Activated naive CD8-positive, alpha-beta T cell treated with anti-CD3 and anti-CD28 coated beads, Interleukin-2, amount 10 ng/mL, durations not matched to agents 7 days and 5 days (primary cell): ENCODE results near the gene PLCD4. TPM values are rescaled to one million over a fixed set of nuclear protein-coding genes. Genes with fewer than 3 reads are reported as not detected.

Source experiments
- ATAC-seq: fragments of 150-1000 bp; cut with Tn5 transposase; one replicate; pipeline ENCODE4 v1.10.0; 2021; ENCODE audit warnings: low read depth, moderate library complexity
- POLR2A ChIA-PET: fragments of 350-600 bp; sonication (Branson Sonifier 250); formaldehyde crosslinking; loops from one replicate; lab custom pipeline; 2021; ENCODE audit warnings: antibody characterized with exemption; lab: Charles Lee
- DNase-seq: peaks from one replicate; pipeline ENCODE4 v3.0.0; 2021
- H3K27ac Mint-ChIP-seq: one replicate; pipeline ENCODE4 v1.8.0; 2022; ENCODE audit warnings: mild to moderate bottlenecking, mixed read lengths
- H3K27me3 Mint-ChIP-seq: one replicate; pipeline ENCODE4 v1.8.0; 2022; ENCODE audit warnings: mild to moderate bottlenecking, moderate library complexity, mixed read lengths
- H3K36me3 Mint-ChIP-seq: one replicate; pipeline ENCODE4 v1.8.0; 2021; ENCODE audit warnings: mild to moderate bottlenecking, mixed read lengths
- H3K4me1 Mint-ChIP-seq: one replicate; pipeline ENCODE4 v1.8.0; 2021; ENCODE audit warnings: mixed read lengths
- H3K4me3 Mint-ChIP-seq: one replicate; pipeline ENCODE4 v1.8.0; 2022; ENCODE audit warnings: mild to moderate bottlenecking, moderate library complexity, mixed read lengths
- H3K9me3 Mint-ChIP-seq: one replicate; pipeline ENCODE4 v1.8.0; 2021; ENCODE audit warnings: mixed read lengths
- total RNA-seq, 2 experiments: library from RNA; stranded (reverse); gene quantifications; one replicate each; pipeline ENCODE4 v1.2.3, GENCODE V29; 2021

PLCD4 gene
- total RNA-seq, 2 experiments from 2014 or later, result 0.54 to 0.64 TPM

DNA sequence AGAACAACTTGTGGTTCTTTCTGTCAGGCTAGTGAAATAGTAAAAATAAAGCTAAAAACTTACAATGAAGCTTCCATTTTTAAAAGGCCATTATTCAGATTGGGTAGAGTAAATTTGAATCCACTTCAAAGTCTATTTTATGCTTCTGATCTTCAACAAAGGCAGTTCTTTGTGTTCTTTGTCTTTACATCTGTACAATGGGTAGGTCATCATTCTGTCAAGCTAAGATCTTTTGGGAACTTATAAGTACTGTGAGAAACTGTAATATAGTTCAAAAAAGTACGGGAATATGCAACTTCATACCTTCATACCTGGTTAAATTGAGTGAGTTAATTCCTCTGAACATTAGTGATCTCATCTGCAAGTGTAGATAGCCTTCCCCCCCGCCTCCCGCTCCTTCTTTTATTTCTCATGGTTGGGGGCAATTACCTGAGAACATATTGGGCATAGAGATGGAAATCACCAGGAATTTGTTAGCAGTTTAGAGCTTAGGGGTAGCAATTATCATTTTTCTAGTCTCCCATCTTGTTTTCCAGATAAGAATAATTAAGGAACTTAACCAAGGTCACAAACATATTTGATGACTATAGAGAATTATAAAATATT, 29.3 kb upstream of the PLCD4 start:
- Mint-ChIP-seq H3K4me3 (no peak overlapping the region), H3K27me3 (no peaks in the 10 kb centered on the region), H3K36me3 (peaks cover 17% of the 10 kb centered on the region), H3K9me3 (no peaks in the 10 kb centered on the region), H3K4me1 (peaks cover 17% of the 10 kb centered on the region), H3K27ac (no peak overlapping the region)
- DNase-seq (no peak), ATAC-seq (no peak)
- POLR2A ChIA-PET, result no interaction called here

GRCh38 chr2:218582076-218582475, 25.6 kb upstream of the PLCD4 start:
- DNase-seq (no peak), ATAC-seq (peak; percentile 94)
- Mint-ChIP-seq H3K4me1 (peaks cover 14% of the 10 kb centered on the region), H3K9me3 (no peaks in the 10 kb centered on the region), H3K27ac (peak overlapping the region; percentile 73), H3K27me3 (no peaks in the 10 kb centered on the region), H3K4me3 (peak overlapping the region; percentile 25), H3K36me3 (peaks cover 28% of the 10 kb centered on the region)
- POLR2A ChIA-PET, result no interaction called here

GRCh38 chr2:218583983-218584850, 23.5 kb upstream of the PLCD4 start:
- no peak for DNase-seq
- H3K27ac Mint-ChIP-seq, result no peak overlapping the region
- no peak for ATAC-seq
- no peak overlapping the region for H3K4me3 Mint-ChIP-seq
- POLR2A ChIA-PET, result no interaction called here
- no peaks in the 10 kb centered on the region for H3K9me3 Mint-ChIP-seq
- H3K36me3 Mint-ChIP-seq, result peaks cover 36% of the 10 kb centered on the region
- H3K4me1 Mint-ChIP-seq, result peaks cover 10% of the 10 kb centered on the region
- no peaks in the 10 kb centered on the region for H3K27me3 Mint-ChIP-seq

DNA sequence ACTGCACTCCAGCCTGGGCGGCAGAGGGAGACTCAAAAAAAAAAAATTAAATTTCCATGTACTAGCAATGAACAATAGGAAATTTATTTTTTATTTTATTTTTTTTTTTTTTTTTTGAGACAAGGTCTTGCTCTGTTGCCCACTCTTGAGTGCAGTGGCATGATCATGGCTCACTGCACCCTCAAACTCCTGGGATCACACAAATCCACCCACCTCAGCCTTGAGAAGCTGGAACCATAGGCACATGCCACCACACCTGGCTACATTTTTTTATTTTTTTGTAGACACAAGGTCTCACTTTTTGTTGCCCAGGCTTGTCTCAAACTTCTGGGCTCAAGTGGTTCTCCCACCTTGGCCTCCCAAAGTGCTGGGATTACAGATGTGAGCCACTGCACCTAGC, 22.2 kb upstream of the PLCD4 start:
- Mint-ChIP-seq H3K27ac (no peak overlapping the region), H3K27me3 (no peaks in the 10 kb centered on the region), H3K4me3 (no peak overlapping the region), H3K9me3 (no peaks in the 10 kb centered on the region), H3K4me1 (peaks cover 8% of the 10 kb centered on the region), H3K36me3 (peaks cover 35% of the 10 kb centered on the region)
- POLR2A ChIA-PET, result no interaction called here
- DNase-seq (no peak), ATAC-seq (no peak)

DNA sequence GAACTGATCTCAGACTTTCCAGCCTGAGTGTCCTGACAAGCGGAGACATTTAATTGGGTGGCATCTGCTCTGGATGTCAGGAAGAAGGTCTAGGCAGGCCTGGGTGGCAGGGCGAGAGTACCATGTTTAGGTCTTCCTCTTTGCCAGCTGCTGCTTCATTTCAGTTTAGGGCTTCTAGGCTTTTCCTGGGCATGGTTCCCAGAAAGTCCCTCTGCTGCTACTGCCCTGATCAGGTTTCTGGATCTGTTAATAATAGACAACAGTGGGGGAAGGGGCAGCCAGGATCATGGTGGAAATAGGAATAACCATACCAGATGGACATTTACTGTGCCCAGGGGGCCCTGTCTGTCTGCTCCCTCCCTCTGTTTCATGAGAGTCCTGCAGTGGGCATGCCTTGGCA, 2.3 kb upstream of the PLCD4 start:
- Mint-ChIP-seq H3K27ac (no peak overlapping the region), H3K9me3 (no peaks in the 10 kb centered on the region), H3K36me3 (no peaks in the 10 kb centered on the region), H3K27me3 (peaks cover 19% of the 10 kb centered on the region), H3K4me3 (no peak overlapping the region), H3K4me1 (no peaks in the 10 kb centered on the region)
- ATAC-seq (no peak), DNase-seq (no peak)
- POLR2A ChIA-PET, result no interaction called here

DNA sequence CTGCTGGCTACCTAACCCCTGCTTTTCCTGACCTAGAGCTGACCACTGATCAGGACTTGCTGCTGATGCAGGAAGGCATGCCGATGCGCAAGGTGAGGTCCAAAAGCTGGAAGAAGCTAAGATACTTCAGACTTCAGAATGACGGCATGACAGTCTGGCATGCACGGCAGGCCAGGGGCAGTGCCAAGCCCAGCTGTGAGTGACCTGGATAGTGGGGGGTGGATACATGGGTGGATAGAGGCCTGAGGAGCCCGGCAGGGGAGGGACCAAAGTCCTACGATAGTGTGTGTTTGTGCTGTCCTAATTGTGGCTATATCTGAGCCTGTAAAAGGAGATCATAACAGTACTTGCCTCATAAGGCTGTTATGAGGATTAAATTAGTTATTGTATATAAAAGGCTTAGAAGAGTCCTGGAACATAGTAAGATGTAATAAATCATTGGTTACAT, 8.2 kb downstream of the PLCD4 start:
- Mint-ChIP-seq H3K9me3 (no peaks in the 10 kb centered on the region), H3K36me3 (no peaks in the 10 kb centered on the region), H3K27ac (no peak overlapping the region), H3K4me3 (no peak overlapping the region), H3K4me1 (no peaks in the 10 kb centered on the region), H3K27me3 (peaks cover 15% of the 10 kb centered on the region)
- no peak for DNase-seq
- POLR2A ChIA-PET, result no interaction called here
- no peak for ATAC-seq

DNA sequence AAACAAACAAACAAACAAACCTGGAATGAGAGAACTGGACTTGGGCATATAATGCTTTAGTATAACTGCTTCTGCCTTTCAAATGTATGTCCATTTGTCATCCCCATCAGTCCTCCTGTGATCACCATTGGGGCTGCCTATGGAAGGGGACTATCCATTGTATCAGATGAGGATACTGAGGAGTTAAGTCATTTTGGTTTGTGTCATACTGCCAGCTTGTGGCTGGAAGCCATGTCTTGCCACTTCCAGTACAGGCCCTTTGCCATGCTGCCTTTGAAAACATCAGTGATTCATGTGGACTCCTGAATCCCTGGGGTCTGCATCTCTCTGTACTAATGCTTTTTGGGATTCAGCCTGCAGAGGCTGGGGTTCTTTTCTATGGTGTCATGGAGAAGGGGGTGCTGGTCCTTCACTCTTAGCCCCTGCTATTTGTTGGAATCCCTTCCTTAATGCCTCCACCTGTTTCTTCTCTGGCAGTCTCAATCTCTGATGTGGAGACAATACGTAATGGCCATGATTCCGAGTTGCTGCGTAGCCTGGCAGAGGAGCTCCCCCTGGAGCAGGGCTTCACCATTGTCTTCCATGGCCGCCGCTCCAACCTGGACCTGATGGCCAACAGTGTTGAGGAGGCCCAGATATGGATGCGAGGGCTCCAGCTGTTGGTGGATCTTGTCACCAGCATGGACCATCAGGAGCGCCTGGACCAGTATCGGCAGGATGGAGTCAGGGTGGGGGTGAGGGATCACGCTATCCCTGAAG, 10.6 kb downstream of the PLCD4 start:
- Mint-ChIP-seq H3K27me3 (peaks cover 11% of the 10 kb centered on the region), H3K4me1 (no peaks in the 10 kb centered on the region), H3K27ac (no peak overlapping the region), H3K36me3 (no peaks in the 10 kb centered on the region), H3K9me3 (no peaks in the 10 kb centered on the region), H3K4me3 (no peak overlapping the region)
- POLR2A ChIA-PET, result no interaction called here
- DNase-seq (no peak), ATAC-seq (no peak)

DNA sequence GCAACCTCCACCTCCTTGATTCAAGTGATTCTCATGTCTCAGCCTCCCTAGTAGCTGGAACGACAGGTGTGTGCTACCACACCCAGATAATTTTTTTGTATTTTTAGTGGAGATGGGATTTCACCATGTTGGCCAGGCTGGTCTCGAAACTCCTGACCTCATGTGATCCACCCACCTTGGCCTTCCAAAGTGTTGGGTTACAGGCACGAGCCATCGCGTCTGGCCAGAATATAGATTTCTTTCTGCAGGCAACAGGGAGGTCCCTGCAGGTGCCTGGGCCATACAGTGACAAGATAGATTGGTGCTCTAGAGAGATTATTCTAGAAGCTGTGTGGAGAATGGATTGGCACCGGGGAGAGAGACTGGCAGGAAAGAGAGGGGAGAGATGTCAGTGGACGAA, 13.3 kb downstream of the PLCD4 start:
- H3K27me3 Mint-ChIP-seq, result peaks cover 6% of the 10 kb centered on the region
- no peak overlapping the region for H3K4me3 Mint-ChIP-seq
- H3K27ac Mint-ChIP-seq, result no peak overlapping the region

DNA sequence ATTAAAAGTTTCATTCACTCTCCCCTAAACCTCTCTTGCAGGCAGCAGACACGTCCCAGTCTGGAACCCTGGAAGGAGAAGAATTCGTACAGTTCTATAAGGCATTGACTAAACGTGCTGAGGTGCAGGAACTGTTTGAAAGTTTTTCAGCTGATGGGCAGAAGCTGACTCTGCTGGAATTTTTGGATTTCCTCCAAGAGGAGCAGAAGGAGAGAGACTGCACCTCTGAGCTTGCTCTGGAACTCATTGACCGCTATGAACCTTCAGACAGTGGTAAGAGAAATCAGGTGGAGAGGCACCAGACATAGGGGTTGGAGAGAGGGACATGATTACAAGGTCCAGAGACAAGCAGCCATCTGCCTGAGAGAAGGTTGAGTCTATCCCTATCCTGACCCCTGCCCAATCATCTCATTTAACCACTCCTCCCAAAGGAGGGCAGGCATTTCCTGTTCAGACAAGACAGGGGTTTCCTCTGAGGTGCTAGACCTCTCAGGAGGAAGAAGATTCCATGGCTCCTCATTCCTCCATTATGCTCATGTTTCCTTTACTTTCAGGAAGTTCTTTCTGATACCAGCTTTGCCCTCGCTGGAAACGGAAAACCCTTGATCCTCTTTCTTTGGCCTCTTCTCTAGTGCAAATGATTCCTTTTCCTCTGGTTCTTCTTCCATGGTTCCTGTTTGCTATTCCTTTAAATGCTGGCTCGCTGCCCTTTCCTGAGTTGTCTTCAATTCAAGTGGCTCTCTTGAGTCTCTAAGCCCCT, 15.1 kb downstream of the PLCD4 start:
- ATAC-seq, result no peak
- POLR2A ChIA-PET, result no interaction called here
- DNase-seq, result no peak
- H3K4me1 Mint-ChIP-seq, result peaks cover under 1% of the 10 kb centered on the region
- no peaks in the 10 kb centered on the region for H3K9me3 Mint-ChIP-seq
- no peak overlapping the region for H3K27ac Mint-ChIP-seq
- peaks cover 6% of the 10 kb centered on the region for H3K27me3 Mint-ChIP-seq
- H3K36me3 Mint-ChIP-seq, result no peaks in the 10 kb centered on the region
- H3K4me3 Mint-ChIP-seq, result no peak overlapping the region

More for the DNA sequence above, 13.3 kb downstream of the PLCD4 start:
- Mint-ChIP-seq H3K9me3 (no peaks in the 10 kb centered on the region), H3K4me1 (no peaks in the 10 kb centered on the region), H3K36me3 (no peaks in the 10 kb centered on the region)
- POLR2A ChIA-PET, result no interaction called here
- DNase-seq (no peak), ATAC-seq (no peak)

GRCh38 chr2:218623366-218623705, 15.6 kb downstream of the PLCD4 start:
- Mint-ChIP-seq H3K4me3 (no peak overlapping the region), H3K36me3 (no peaks in the 10 kb centered on the region), H3K4me1 (peaks cover 4% of the 10 kb centered on the region), H3K9me3 (no peaks in the 10 kb centered on the region), H3K27me3 (peaks cover 6% of the 10 kb centered on the region), H3K27ac (no peak overlapping the region)
- DNase-seq, result no peak
- POLR2A ChIA-PET, result no interaction called here
- no peak for ATAC-seq

- peaks cover 6% of the 10 kb centered on the region for H3K27me3 Mint-ChIP-seq
- ATAC-seq (no peak), DNase-seq (no peak)
- H3K9me3 Mint-ChIP-seq, result no peaks in the 10 kb centered on the region
- no peak overlapping the region for H3K27ac Mint-ChIP-seq
- H3K36me3 Mint-ChIP-seq, result no peaks in the 10 kb centered on the region
- H3K4me3 Mint-ChIP-seq, result no peak overlapping the region
- H3K4me1 Mint-ChIP-seq, result peaks cover 9% of the 10 kb centered on the region
- POLR2A ChIA-PET, result no interaction called here
Measured at GRCh38 chr2:218626369-218626768, 18.7 kb downstream of the PLCD4 start.

GRCh38 chr2:218627939-218628338, 20.2 kb downstream of the PLCD4 start:
- ATAC-seq, result peak; percentile 26

GRCh38 chr2:218631837-218632236, 24.1 kb downstream of the PLCD4 start:
- Mint-ChIP-seq H3K9me3 (no peaks in the 10 kb centered on the region), H3K27ac (no peak overlapping the region), H3K4me1 (peaks cover 9% of the 10 kb centered on the region), H3K36me3 (peaks cover 10% of the 10 kb centered on the region), H3K4me3 (no peak overlapping the region), H3K27me3 (no peaks in the 10 kb centered on the region)
- DNase-seq (no peak), ATAC-seq (no peak)
- POLR2A ChIA-PET, result no interaction called here

More at GRCh38 chr2:218627939-218628338, 20.2 kb downstream of the PLCD4 start:
- Mint-ChIP-seq H3K4me1 (peaks cover 9% of the 10 kb centered on the region), H3K9me3 (no peaks in the 10 kb centered on the region), H3K36me3 (no peaks in the 10 kb centered on the region), H3K27ac (no peak overlapping the region), H3K4me3 (no peak overlapping the region), H3K27me3 (peaks cover 3% of the 10 kb centered on the region)
- POLR2A ChIA-PET, result interaction anchor here (0.6 to 1.3 kb wide), 2 partner anchors 44 to 93 kb away, joined by 3 to 4 read pairs; partner anchors contain the start of genes RNF25 and STK36
- DNase-seq, result no peak
